HG03432 (cell line): ENCODE data around the gene CFAP74.

Experiments used
- ATAC-seq: cut with Tn5 transposase; IDR thresholded peaks from one replicate; pipeline ENCODE4 v1.9.1; 2021; ENCODE audit warnings: mild to moderate bottlenecking, moderate library complexity; ENCODE audit not compliant: unreplicated experiment

The CFAP74 gene

GRCh38 chr1:2003541-2004131 lies at the start of gene CFAP74:
Gene CFAP74, minus strand, starts transcription at chr1:2003786. Its CDS starts 12,830 bp downstream, at chr1:1990956.
- ATAC-seq: no peak

- no peak for ATAC-seq
These were observed 49.6 kb upstream of the CFAP74 start for GRCh38 chr1:2053217-2053616.

GRCh38 chr1:2052756-2053155 lies 49.2 kb upstream of the CFAP74 start:
- ATAC-seq: no peak

- ATAC-seq: no peak
These were observed 48.6 kb upstream of the CFAP74 start for GRCh38 chr1:2052054-2052679.

- ATAC-seq: no peak
These were observed 47.5 kb upstream of the CFAP74 start for GRCh38 chr1:2050793-2051682.

GRCh38 chr1:2050461-2050792 lies 46.8 kb upstream of the CFAP74 start:
- no peak for ATAC-seq

- no peak for ATAC-seq
These were observed 46.3 kb upstream of the CFAP74 start, which contains the start of gene PRKCZ for GRCh38 chr1:2049718-2050431. Gene PRKCZ, plus strand, starts transcription at chr1:2050411. Its CDS starts 220 bp downstream, at chr1:2050631.

GRCh38 chr1:2049225-2049717 lies 45.7 kb upstream of the CFAP74 start:
- ATAC-seq: no peak

- ATAC-seq: no peak
These were observed 44.5 kb upstream of the CFAP74 start for GRCh38 chr1:2047749-2048729.

- no peak for ATAC-seq
These were observed 43.6 kb upstream of the CFAP74 start for GRCh38 chr1:2046953-2047748.

GRCh38 chr1:2046174-2046917 lies 42.8 kb upstream of the CFAP74 start:
- no peak for ATAC-seq

- ATAC-seq: no peak
These were observed 42.0 kb upstream of the CFAP74 start for GRCh38 chr1:2045468-2046173.

GRCh38 chr1:2044510-2045319 lies 41.1 kb upstream of the CFAP74 start:
- ATAC-seq: no peak

- ATAC-seq: no peak
These were observed 40.3 kb upstream of the CFAP74 start for GRCh38 chr1:2043886-2044285.

GRCh38 chr1:2042830-2043773 lies 39.5 kb upstream of the CFAP74 start:
- ATAC-seq: no peak

GRCh38 chr1:2041887-2042286 lies 38.3 kb upstream of the CFAP74 start:
- ATAC-seq: no peak
